Erythroblast (primary cell): ENCODE results near the gene DEXI.

ENCODE experiments used
- GATA1 ChIP-seq: IDR thresholded peaks from 2 replicates; pipeline ENCODE4 v1.6.1; 2011; ENCODE audit warnings: low read depth, mild to moderate bottlenecking, control low read depth, low read length, moderate library complexity
- POLR2A ChIP-seq: IDR thresholded peaks from 2 replicates; pipeline ENCODE4 v1.6.1; 2011; ENCODE audit warnings: mild to moderate bottlenecking, low read length

- no peak for TF ChIP-seq POLR2A
- TF ChIP-seq GATA1: no peak
These were observed 26.2 kb upstream of the DEXI start for GRCh38 chr16:10968498-10968897.
